ENCODE results near the gene DYRK2.

- TF ChIP-seq EZH2 (IDR thresholded peaks at IDR 0.05; ENCODE audit: borderline replicate concordance, low read depth, low read length, severe bottlenecking) (no peak), MAX (IDR thresholded peaks at IDR 0.05; ENCODE audit: insufficient read depth, insufficient read length) (no peak), POLR2A (IDR thresholded peaks at IDR 0.05; ENCODE audit: low read depth, low read length) (no peak), POLR2AphosphoS5 (IDR thresholded peaks at IDR 0.05; ENCODE audit: insufficient read depth, low read depth, low read length) (no peak), FOS (IDR thresholded peaks at IDR 0.05; ENCODE audit: borderline replicate concordance, insufficient read depth, low read length) (no peak)
- TF ChIP-seq, protein P1, sequence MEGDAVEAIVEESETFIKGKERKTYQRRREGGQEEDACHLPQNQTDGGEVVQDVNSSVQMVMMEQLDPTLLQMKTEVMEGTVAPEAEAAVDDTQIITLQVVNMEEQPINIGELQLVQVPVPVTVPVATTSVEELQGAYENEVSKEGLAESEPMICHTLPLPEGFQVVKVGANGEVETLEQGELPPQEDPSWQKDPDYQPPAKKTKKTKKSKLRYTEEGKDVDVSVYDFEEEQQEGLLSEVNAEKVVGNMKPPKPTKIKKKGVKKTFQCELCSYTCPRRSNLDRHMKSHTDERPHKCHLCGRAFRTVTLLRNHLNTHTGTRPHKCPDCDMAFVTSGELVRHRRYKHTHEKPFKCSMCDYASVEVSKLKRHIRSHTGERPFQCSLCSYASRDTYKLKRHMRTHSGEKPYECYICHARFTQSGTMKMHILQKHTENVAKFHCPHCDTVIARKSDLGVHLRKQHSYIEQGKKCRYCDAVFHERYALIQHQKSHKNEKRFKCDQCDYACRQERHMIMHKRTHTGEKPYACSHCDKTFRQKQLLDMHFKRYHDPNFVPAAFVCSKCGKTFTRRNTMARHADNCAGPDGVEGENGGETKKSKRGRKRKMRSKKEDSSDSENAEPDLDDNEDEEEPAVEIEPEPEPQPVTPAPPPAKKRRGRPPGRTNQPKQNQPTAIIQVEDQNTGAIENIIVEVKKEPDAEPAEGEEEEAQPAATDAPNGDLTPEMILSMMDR (IDR thresholded peaks at IDR 0.05; ENCODE audit: extremely low read depth in 1 of 2, insufficient read depth in 1 of 2, low read depth in 1 of 2, low read length in 2 of 2), result no peak
Observed at GRCh38 chr12:67649261-67649569, 670 bp downstream of the DYRK2 start.
